Bronchial epithelial cell (primary cell): ENCODE results near the gene PDGFRB. TPM values are rescaled to one million over a fixed set of nuclear protein-coding genes. Genes with fewer than 3 reads are reported as not detected.

ENCODE experiments used
- DNase-seq: peaks from one replicate; pipeline ENCODE4 v3.0.0-alpha.2; 2010; ENCODE audit warnings: low read depth
- FAIRE-seq: peaks from 2 replicates; lab custom pipeline; 2011; peaks lifted over from hg19 to GRCh38; lab: Jason Lieb, UNC
- H3K27me3 ChIP-seq: 2 replicates; pipeline ENCODE4 v1.5.1; 2011; ENCODE audit warnings: low read length; ENCODE audit not compliant: control insufficient read depth, insufficient read depth
- H3K36me3 ChIP-seq: 2 replicates; pipeline ENCODE4 v1.5.1; 2011; ENCODE audit warnings: low read length; ENCODE audit not compliant: control insufficient read depth, insufficient read depth
- H3K4me3 ChIP-seq: 2 replicates; pipeline ENCODE4 v1.5.1; 2011; ENCODE audit warnings: mild to moderate bottlenecking, low read depth, low read length, control low read depth
- total RNA-seq: library from RNA; depleted of rRNA; stranded (reverse); fragments of >200 nt; gene quantifications from 2 replicates; pipeline ENCODE4 v1.2.1, GENCODE V29; 2014
- TF ChIP-seq, protein P1 (sequence below): IDR thresholded peaks from 2 replicates; pipeline ENCODE4 v1.5.1; 2011; ENCODE audit warnings: mild to moderate bottlenecking, moderate library complexity, low read length, control low read depth, inconsistent platforms; ENCODE audit not compliant: insufficient read depth, severe bottlenecking

PDGFRB gene
- 0.26 and 1.6 TPM in 2 replicates for total RNA-seq

DNA sequence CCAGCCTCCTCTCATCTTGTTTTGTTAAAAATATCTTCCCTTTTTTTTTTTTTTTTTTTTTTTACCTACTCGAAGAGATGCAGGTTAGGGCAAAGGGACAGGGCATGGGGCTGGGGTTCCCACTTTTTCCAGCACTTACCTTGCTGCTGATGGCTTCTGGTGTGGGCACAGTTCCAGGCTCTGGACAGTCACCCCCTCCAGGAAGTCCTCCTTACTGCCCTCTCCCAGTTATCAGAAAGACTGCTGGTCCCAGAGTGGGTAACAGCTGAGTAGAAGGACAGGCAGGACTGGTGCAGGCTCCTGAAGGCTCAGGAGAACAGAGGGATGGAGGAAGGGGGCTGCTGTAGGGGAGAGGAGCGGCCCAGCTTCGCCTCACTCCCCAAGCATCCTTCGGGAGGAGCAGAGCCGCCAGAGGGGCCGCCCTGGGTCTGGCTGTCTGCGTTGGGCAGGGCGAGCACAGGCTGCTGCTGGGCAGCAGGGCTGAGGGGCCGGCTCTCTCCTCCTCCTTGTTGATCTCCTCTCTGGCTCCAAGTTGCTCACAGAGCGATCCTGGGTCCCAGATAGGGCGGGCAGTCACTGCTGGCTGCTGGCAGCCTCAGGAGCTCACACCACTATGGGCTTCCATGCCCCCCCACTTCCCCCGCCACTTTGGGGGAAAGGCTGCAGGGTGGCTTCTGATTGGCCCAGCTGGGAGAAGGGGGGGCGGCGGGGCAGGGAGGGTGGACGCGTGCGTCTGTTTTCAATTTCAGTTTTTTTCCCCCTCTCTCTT is at the start of gene PDGFRB:
Gene PDGFRB (minus strand): TSS at position 588 of the 769 bp plus-strand sequence. CDS start 18,798 bp downstream, outside the sequence.
- DNase-seq (no peak), FAIRE-seq (no peak)
- Histone ChIP-seq H3K27me3 (peaks cover 12% of the 10 kb centered on the region), H3K4me3 (no peak within 1 kb of the TSS), H3K36me3 (no peaks in the 10 kb centered on the region)
- TF ChIP-seq, protein P1, sequence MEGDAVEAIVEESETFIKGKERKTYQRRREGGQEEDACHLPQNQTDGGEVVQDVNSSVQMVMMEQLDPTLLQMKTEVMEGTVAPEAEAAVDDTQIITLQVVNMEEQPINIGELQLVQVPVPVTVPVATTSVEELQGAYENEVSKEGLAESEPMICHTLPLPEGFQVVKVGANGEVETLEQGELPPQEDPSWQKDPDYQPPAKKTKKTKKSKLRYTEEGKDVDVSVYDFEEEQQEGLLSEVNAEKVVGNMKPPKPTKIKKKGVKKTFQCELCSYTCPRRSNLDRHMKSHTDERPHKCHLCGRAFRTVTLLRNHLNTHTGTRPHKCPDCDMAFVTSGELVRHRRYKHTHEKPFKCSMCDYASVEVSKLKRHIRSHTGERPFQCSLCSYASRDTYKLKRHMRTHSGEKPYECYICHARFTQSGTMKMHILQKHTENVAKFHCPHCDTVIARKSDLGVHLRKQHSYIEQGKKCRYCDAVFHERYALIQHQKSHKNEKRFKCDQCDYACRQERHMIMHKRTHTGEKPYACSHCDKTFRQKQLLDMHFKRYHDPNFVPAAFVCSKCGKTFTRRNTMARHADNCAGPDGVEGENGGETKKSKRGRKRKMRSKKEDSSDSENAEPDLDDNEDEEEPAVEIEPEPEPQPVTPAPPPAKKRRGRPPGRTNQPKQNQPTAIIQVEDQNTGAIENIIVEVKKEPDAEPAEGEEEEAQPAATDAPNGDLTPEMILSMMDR: no peak

DNA sequence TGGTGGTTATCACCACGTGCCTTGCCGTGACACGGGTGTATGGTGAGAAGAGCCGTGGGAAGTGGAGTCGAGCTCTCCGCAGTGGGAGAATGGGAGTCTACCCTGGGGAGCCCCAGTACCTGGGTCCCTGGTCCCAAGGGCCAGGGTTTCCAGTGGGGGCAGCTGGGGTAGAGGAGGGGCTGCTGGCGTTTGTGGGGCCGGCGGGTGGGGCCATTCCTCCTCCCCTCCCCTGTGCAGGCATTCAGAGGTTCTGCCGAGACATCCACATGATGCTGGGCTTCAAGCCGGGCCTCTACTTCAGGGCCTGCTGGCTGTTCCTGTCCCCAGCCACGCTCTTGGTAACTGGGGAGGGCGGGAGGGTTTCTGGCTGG is 48.9 kb upstream of the PDGFRB start:
- FAIRE-seq: no peak
- no peaks in the 10 kb centered on the region for H3K36me3 ChIP-seq
- TF ChIP-seq, protein P1: no peak

DNA sequence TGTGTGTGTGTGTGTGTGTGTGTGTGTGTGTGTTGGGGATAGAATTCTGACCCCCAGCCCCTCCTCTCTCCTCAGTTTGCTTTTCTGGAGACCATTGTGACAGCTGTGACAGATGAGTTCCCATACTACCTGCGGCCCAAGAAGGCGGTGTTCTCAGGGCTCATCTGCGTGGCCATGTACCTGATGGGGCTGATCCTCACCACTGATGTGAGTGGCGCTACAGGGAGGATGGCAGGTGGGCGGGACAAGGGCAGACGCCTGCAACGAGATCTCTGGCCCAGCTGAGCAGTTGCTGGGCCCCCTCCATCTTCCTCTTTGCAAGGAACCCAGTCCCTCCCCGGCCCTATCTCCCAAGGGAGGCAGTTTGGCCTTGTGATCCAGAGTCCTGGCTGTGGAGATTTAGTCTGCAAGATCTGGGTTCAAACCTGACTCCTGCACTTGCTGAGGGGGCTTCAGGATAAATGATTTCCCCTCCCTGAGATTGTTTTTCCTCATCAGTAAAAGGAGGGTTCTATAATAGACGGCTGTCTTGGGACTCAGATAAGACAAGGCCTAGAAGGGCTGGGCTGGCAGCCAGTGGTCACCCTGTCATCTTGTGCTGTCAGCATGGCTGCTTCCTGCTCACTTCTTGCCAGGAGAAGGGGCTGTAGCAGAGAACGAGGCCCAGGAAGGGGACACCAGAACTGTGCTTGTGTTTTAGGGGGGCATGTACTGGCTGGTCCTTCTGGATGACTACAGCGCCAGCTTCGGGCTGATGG is 48.4 kb upstream of the PDGFRB start:
- TF ChIP-seq, protein P1: no peak
- H3K27me3 ChIP-seq: no peaks in the 10 kb centered on the region
- H3K36me3 ChIP-seq: no peaks in the 10 kb centered on the region
- FAIRE-seq: no peak
- H3K4me3 ChIP-seq: no peak overlapping the region
- DNase-seq: no peak

More for the DNA sequence above, 48.9 kb upstream of the PDGFRB start:
- H3K27me3 ChIP-seq: no peaks in the 10 kb centered on the region
- DNase-seq: no peak
- H3K4me3 ChIP-seq: no peak overlapping the region

DNA sequence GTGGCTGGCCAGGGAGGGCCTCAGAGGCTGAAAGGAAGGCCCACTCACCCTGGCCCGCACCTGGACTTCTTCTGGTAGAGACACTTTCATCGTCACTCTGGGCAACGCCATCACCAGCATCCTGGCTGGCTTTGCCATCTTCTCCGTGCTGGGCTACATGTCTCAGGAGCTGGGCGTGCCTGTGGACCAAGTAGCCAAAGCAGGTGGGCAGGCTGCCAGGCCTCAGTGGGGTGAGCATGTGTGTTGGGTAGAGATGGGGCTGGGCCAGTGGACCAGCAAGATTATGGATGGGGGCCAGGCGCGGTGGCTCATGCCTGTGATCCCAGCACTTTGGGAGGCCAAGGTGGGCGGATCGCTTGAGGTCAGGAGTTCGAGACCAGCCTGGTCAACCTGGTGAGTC is 46.9 kb upstream of the PDGFRB start:
- Histone ChIP-seq H3K4me3 (no peak overlapping the region), H3K36me3 (no peaks in the 10 kb centered on the region), H3K27me3 (peaks cover 2% of the 10 kb centered on the region)
- FAIRE-seq: no peak
- no peak for DNase-seq
- TF ChIP-seq, protein P1: no peak

DNA sequence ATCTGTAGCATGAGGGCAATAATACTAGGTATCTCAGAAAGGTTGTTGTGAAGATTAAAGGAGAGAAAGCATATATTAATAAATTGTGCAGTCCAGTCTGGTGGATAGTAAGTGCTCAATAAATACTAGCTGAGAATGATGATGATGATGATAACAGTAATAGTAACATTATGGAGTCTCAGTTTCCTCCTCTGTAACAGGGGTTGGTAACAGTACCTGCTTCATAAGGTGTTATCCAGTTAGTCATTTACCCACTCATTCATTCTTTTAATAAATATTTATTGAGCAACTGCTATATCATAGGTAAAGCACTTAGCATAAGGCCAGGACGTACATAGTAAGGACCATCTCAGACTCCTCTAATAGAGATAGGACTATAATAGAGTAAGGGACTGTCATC is 41.8 kb upstream of the PDGFRB start:
- peaks cover 6% of the 10 kb centered on the region for H3K27me3 ChIP-seq
- FAIRE-seq (no peak), DNase-seq (no peak)
- TF ChIP-seq, protein P1: no peak
- no peak overlapping the region for H3K4me3 ChIP-seq
- no peaks in the 10 kb centered on the region for H3K36me3 ChIP-seq
